ENCODE data around the gene THG1L.

- TF ChIP-seq CTCF (IDR thresholded peaks at IDR 0.05) (no peak), POLR2A (IDR thresholded peaks at IDR 0.05) (no peak)
These were observed 18.2 kb downstream of the THG1L start for GRCh38 chr5:157749462-157749799.

Measured in transverse colon (tissue), 3 donors.